GM18520 (cell line): Measurements from ENCODE around the gene PI4KB.
"Not testable (repeated sequence)": the region's sequence is repeated elsewhere in the genome, so short reads cannot be mapped to it uniquely, and the experiment has no call there.

ENCODE experiments used
- ATAC-seq: cut with Tn5 transposase; IDR thresholded peaks from one replicate; pipeline ENCODE4 v1.9.1; 2021; ENCODE audit not compliant: unreplicated experiment

The PI4KB gene

GRCh38 chr1:151327223-151327902 lies at the start of gene PI4KB:
PI4KB (minus strand) TSS chr1:151327416; CDS start chr1:151316481, 10,935 bp downstream.
- no peak for ATAC-seq

GRCh38 chr1:151373196-151373595 lies 46.0 kb upstream of the PI4KB start:
- ATAC-seq, result no peak

DNA sequence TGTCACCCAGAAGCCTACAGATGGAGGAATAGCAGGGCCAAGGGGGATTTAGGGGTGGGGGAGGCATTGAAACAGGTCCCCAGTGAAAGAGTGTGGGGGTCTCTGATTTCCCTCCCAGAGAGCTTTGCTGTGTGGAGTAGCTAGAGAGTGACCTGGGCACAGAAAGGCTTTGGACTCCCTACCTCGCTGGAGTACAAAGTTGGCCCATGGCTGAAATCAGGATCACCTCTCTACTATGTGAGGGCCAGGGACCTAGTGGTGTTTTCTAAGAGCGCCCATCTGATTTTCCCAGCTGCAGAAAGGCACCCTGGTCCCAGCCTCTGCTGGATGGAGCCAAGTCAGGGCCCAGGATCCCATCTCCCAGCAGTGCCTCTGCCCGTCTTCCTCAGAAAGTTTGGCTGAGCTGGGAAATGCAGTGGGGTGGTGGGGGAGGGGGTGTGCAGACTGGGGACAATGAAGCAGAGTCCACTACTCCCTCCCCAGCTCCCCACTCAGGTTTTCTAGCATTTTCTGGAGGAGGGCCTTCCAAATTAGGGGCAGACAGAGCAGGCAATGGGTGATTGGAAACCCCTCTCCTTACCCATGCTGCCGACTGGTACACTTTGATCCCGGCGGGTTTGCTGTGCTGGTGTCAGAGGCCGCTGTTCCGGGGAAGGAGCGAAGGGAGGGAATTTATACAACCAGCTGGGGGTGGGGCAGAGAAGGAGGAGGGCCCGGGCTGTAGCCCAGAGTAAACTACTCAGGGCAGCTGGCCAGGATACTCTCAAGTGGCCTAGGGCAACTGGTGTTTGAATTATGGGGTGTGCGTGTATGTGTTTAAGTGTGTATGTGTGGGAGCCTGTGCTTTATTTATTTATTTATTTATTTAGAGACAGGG lies 45.1 kb upstream of the PI4KB start, which contains the start of gene SELENBP1:
TSS of gene SELENBP1 (minus strand) at position 648 of the 877 bp plus-strand sequence. CDS start at position 584, 64 bp downstream.
- no peak for ATAC-seq

DNA sequence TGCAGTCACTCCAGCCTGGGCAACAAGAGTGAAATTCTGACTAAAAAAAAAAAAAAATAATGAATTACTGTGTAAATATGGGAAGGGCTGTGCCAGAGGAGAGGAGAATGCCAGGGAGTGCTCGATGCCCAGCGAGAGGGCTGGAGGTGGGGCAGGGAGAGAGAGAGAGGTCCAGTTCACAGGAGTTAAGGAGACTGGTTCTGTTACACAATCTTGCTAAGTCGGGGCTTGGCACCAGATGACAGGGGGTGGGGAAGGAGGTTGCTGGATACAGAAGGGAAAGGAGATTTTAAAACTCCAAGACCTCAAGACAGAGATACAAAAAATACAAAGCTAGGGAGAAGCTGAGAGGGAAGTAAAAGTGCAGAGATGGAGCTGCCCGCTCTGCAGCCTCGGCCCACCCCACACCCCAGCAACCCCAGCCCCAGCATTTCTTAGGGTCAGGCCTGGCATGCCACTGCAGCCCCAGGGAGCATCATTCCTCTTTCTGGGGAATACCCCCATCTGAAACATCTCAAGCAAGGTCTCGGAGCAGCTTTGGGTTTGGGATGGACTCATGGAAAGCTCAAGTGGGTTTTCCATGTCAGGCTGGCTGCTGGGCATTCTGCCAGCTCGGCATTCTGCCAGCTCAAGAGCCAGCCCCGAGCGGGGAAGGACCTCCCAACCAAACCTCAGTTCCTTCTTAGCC lies 44.3 kb upstream of the PI4KB start:
- no peak for ATAC-seq

GRCh38 chr1:151370211-151370911 lies 43.1 kb upstream of the PI4KB start:
- no peak for ATAC-seq

GRCh38 chr1:151369621-151370048 lies 42.4 kb upstream of the PI4KB start:
- ATAC-seq, result no peak

GRCh38 chr1:151369302-151369610 lies 42.0 kb upstream of the PI4KB start:
- no peak for ATAC-seq

- no peak for ATAC-seq
Observed at GRCh38 chr1:151368393-151369301, 41.4 kb upstream of the PI4KB start.

DNA sequence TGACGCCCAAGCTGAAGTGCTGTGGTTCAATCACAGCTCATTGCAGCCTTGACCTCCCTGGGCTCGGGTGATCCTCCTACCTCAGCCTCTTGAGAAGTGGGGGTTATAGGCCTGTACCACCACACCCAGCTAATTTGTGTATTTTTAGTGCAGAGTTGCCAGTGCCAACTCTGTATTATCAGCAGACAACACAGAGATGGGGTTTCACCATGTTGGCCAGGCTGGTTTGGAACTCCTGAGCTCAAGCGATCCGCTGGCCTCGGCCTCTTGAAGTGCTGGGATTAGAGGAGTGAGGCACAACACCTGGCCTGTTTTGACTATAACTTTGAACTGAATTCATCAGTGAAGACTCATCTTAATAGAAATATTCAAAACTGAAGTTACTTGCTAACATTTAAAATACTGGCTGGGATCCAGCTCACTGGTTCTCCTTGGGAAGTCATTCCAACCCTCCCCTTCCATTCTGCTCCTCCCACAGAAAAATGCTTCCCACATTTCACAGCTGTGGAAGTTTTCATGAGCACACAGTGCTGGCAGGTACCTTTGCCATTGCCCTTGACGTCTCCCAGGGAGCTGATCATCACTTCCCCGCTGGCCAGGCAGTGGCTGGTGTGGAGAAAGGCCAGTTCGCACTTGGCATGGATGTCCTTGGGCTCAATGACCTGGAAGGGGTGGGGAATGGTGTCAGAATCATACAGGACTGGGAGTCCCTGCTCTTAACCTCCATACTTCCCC lies 40.6 kb upstream of the PI4KB start:
- ATAC-seq, result no peak

- ATAC-seq, result no peak
Observed at GRCh38 chr1:151364996-151365395, 37.8 kb upstream of the PI4KB start.

DNA sequence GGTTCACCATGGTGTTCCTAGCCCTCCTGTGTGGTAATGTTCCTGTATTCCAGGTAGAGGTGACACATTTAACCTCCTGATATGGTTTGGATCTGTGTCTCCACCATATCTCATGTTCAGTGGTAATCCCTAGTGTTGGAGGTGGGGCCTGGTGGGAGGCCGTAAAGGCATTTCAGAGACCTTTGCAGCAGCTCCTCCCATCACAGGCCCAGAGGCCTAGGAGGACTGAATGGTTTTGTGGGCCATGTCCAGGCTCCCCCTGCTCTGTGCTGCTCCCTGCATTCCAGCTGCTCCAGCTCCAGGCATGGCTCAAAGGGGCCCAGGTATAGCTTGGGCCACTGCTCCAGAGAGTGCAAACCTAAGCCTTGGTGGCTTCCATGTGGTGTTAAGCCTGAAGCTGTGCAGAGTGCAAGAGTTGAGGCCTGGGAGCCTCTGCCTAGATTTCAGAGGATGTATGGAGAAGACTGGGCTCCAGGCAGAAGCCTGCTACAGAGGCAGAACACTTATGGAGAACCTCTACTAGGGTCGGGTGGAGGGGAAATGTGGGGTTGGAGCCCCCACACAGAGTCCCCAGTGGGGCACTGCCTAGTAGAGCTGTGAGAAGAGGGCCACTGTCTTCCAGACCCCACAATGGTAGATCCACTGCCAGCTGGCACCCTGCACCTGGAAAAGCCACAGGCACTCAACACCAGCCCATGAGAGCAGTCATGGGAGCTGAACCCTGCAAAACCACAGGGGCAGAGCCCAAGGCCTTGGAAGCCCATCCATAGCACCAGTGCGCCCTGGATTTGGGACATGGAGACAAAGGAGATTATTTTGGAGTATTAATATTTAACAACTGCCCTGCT lies 35.3 kb upstream of the PI4KB start:
- no peak for ATAC-seq

DNA sequence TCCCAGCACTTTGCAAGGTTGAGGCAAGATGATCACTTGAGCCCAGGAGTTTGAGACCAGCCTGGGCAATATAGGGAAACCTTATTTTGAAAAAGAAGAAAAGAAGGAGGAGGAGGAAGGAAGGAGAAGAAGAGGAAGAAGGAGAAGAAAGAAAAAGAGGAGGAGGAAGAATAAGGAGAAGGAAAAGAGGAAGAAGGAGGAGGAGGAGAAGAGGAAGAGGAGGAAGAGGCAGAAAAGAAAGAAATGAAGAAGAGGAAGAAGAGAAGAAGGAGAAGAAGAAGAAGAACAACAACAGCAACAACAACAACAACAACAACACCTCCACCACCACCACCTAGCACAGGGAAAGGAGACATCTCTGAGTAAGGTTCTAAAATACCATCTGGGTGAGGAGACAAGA lies 34.7 kb upstream of the PI4KB start:
- ATAC-seq, result no peak

GRCh38 chr1:151356696-151357095 lies 29.5 kb upstream of the PI4KB start:
- ATAC-seq, result no peak

DNA sequence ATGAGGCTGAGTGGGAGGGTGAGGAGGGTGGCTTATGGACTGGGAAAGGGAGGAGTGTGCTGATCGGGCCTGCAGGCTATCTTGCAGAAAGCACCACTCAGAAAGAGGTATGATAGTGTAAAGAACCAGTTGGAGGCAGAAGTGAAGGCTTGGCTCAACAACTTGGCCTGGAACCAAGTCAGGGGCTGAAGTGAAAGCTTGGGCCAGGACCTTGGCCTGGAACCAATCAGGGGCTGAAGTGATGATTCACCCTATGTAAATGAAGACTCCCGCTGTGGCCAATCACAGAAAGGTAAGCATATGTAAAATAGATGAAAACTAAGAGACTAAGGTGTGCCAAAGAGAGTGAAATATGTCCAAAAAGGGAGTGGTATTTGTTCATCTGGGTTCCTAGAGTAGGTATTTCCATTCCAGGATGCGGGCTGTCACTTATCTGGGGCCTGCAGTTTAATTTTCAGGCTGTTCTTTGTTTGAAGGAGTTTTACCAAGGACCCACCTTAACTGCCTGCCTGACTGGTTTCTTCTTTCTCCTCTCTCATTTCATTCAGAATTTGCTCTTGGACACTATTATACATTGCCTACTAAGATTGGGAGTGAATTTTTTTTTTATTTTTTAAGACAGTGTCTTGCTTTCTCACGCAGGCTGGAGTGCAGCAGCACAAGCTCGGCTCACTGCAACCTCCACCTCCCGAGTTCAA lies 25.0 kb upstream of the PI4KB start:
- ATAC-seq, result no peak

- ATAC-seq, result not testable (repeated sequence)
Observed at GRCh38 chr1:151350323-151350722, 23.1 kb upstream of the PI4KB start.

DNA sequence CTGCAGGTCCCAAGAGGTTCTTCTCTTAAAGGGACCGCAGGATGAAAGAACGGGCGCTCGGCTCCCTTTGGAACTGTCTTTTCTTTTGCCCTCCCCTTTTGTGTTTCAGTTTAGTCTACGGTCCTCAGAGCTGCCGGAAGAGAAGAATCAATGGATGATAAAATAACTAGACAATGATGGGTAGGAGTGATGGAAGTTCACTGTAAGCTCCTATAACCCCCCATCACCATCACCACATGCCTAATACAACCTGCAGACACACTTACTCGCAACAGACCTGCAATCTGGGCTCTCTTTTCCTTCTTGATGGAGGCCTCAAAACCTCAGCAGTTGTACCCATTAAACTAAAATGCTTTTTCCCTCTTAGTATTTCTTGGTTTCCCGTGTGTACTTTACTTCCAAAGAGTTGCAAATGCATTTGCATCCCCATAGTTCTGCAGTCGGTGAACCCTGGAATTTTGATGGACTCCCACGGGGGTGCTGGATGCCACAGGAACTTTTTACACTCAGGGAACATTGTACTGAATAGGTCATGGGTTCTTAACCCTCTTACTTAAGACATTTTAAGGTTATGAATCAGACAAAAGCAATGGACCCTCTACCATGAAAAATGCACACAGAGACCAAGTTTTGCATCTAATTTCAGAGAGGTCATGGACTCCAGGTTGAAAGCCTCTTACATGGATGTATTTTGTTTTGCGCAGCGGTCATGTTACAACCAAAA lies 20.5 kb upstream of the PI4KB start:
- ATAC-seq, result no peak
